Measurements from ENCODE around the gene NOL4L.

DNA sequence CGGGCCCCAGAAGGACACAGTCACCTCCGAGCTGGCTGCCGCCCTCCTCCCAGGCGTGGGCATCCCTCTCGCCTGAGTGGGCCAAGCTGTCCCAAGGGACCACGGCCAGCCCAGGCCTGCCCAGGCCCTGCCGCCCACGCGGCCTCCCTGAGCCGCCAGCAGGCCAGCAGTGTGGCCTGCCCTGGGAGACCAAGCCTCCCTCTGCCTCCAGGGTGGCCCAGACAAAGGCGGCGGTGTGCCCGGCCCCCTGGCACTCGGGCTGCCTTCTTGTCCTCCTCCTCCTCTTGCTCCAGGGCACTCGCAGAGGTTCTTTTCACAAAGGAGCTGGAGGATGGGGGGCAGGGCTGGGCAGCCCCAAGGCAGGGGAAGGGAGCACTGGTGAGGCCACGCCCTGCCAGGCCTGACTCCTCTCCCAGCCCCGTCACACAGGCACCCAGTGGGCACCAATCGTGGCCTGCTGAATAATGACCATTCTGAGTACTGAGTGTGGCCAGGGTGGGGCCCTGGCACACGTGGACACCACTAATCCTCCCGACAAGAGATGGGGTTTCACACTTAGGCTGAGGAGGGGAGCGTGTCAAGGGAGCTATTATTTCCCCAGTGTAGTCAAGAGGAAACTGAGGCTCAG is 25.3 kb downstream of the NOL4L start:
- TF ChIP-seq EP300 (IDR thresholded peaks at IDR 0.05; ENCODE audit: low read depth), result no peak
- TF ChIP-seq, protein P1, sequence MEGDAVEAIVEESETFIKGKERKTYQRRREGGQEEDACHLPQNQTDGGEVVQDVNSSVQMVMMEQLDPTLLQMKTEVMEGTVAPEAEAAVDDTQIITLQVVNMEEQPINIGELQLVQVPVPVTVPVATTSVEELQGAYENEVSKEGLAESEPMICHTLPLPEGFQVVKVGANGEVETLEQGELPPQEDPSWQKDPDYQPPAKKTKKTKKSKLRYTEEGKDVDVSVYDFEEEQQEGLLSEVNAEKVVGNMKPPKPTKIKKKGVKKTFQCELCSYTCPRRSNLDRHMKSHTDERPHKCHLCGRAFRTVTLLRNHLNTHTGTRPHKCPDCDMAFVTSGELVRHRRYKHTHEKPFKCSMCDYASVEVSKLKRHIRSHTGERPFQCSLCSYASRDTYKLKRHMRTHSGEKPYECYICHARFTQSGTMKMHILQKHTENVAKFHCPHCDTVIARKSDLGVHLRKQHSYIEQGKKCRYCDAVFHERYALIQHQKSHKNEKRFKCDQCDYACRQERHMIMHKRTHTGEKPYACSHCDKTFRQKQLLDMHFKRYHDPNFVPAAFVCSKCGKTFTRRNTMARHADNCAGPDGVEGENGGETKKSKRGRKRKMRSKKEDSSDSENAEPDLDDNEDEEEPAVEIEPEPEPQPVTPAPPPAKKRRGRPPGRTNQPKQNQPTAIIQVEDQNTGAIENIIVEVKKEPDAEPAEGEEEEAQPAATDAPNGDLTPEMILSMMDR (IDR thresholded peaks at IDR 0.05), result no peak
